SU-DHL-6 (cell line): ENCODE data around the gene FAM83G.

Source experiments
- CTCF ChIP-seq: fragments of 200-600 bp; sonication (generic); IDR thresholded peaks from one replicate; pipeline ENCODE4 v1.5.1; 2017; ENCODE audit warnings: antibody characterized with exemption, mild to moderate bottlenecking, low read length, moderate library complexity; ENCODE audit not compliant: insufficient read depth, poor library complexity, severe bottlenecking
- EZH2phosphoT487 ChIP-seq: fragments of 200-600 bp; sonication (generic), shearing (Covaris generic); conservative IDR thresholded peaks from 2 replicates; pipeline ENCODE4 v1.6.1; 2018; ENCODE audit warnings: mild to moderate bottlenecking, antibody characterized with exemption, low read length, moderate library complexity, mixed read lengths

DNA sequence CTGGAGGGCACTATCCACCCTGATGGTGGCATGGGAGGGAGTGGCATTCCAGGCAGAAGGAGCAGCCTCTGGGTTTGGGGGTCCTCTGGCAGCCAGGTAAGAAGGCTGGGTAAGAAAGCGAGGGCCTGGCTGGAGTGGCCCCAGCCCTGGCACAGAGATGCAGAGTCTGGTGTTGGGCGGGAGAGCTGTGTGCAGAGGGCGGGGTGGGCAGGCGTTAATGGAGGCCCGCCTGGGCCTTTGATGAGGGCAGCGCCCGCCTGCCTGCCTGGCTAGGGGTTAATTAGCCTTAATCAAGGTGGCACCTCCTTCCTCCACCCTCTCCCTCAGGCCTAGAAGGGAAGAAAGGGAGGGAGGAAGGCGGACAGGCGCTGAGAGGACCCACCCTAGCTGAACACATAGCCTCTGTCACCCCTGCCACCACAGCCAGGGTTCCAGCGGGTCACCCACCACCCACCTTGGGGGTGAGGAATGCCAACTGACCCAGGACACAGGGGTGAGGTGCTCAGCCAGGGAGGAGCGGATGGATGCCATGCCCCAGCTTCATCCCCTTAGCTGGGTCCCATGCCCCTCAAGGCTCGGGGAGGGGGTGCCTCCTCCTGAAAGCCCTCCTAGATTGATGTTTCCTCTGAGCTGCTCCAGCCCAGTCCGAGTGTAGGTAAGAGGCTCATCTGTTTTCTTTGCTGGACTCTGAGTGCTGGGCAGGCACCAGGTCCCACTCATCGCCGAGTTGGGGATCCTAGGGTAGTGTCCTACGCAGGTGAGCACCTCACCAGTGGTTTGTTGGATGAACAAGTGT lies 13.4 kb upstream of the FAM83G start:
- TF ChIP-seq CTCF (no peak), EZH2phosphoT487 (no peak)
